Germinal center (tissue), 1 donor: Measurements from ENCODE around the gene HCN2.

Experiments used
- DNase-seq: peaks from one replicate; pipeline ENCODE4 v3.0.0; 2012; ENCODE audit warnings: mixed read lengths, low spot score

HCN2 gene

GRCh38 chr19:657611-658010 is 67.9 kb downstream of the HCN2 start:
- no peak for DNase-seq

- no peak for DNase-seq
These were observed 68.6 kb downstream of the HCN2 start for GRCh38 chr19:658059-658839.

- no peak for DNase-seq
These were observed 69.5 kb downstream of the HCN2 start for GRCh38 chr19:658916-659839.

GRCh38 chr19:660793-661426 is 71.2 kb downstream of the HCN2 start:
- no peak for DNase-seq

- peak; percentile 73 for DNase-seq
These were observed 71.9 kb downstream of the HCN2 start for GRCh38 chr19:661427-662196.

GRCh38 chr19:662207-662961 is 72.7 kb downstream of the HCN2 start:
- DNase-seq: peak; percentile 71

GRCh38 chr19:662962-663681 is 73.4 kb downstream of the HCN2 start, which contains the start of gene RNF126:
Gene RNF126 (minus strand): TSS chr19:663214. CDS start chr19:663121, 93 bp downstream.
- DNase-seq: peak; percentile 95

- no peak for DNase-seq
These were observed 74.0 kb downstream of the HCN2 start for GRCh38 chr19:663682-664117.

- peak; percentile 86 for DNase-seq
These were observed 75.3 kb downstream of the HCN2 start for GRCh38 chr19:664913-665443.
